Measurements from ENCODE around the gene MUC5AC.

MUC5AC gene

DNA sequence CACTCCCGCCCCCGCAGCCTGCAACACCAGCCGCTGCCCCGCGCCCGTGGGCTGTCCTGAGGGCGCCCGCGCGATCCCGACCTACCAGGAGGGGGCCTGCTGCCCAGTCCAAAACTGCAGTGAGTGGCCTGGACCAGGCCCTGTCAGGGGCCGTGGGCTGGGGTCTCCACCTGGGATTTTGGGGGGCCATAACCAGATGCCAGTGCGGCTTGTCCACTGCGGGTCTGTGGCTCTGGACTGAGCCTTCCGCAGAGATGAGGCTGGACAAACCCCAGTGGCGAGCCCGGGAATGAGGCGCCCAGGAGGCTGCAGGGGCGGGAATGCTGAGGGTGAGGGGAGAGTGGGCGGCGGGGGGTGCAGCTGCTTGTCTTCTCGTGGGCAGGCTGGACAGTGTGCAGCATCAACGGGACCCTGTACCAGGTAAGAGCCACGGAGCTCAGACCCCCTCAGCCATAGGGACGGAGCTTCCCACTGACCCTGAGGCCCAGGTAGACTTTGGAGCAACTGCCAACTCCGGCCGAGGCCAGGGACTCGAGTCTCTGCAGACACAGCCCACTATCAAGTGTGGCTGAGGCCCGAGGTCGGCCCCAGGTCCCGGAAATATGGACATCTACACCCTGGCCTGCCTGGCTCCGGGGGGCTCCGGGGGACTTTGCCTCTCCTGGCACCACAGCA, 40.3 kb downstream of the MUC5AC start:
- Histone ChIP-seq H3K27me3 (replicated peaks) (no peaks in the 10 kb centered on the region), H3K36me3 (replicated peaks) (no peaks in the 10 kb centered on the region), H3K27ac (no peak overlapping the region), H3K4me3 (ENCODE audit: low read depth, low read length) (no peak overlapping the region)
- TF ChIP-seq CTCF (IDR thresholded peaks at IDR 0.05; ENCODE audit: low read depth, low read length, missing control alignments), result no peak
- DNase-seq, result no peak
- in situ Hi-C loops (cut with HindIII; ENCODE audit: low pct_ligation_motif_present, low sequenced_read_pairs), result no loop called here

DNA sequence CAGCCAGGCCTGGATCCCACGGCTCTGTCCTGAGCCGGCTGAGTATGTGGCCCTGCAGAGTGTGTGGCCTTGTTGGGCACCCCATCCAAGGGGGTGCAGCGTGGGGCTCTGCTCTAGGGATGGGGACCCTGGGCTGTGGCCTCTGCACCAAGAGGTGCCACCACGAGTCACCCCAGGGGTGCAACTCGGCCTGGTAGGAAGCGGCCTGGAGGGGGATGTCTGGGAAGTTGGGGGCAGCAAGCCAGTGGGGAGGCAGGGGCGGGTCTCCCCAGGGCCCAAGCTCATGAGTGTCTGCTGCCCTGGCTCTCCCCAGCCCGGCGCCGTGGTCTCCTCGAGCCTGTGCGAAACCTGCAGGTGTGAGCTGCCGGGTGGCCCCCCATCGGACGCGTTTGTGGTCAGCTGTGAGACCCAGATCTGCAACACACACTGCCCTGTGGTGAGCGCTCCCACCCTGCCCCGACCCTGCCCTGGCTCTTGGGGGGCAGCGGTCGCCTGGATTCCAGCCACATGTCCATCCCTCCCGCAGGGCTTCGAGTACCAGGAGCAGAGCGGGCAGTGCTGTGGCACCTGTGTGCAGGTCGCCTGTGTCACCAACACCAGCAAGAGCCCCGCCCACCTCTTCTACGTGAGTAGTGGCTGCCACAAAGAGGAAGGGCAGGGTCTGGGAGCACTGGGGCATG, 40.9 kb downstream of the MUC5AC start:
- Histone ChIP-seq H3K27ac (no peak overlapping the region), H3K27me3 (replicated peaks) (no peaks in the 10 kb centered on the region), H3K4me3 (ENCODE audit: low read depth, low read length) (no peak overlapping the region), H3K36me3 (replicated peaks) (no peaks in the 10 kb centered on the region)
- in situ Hi-C loops (cut with HindIII; ENCODE audit: low pct_ligation_motif_present, low sequenced_read_pairs), result no loop called here
- no peak for TF ChIP-seq CTCF (IDR thresholded peaks at IDR 0.05; ENCODE audit: low read depth, low read length, missing control alignments)
- no peak for DNase-seq

DNA sequence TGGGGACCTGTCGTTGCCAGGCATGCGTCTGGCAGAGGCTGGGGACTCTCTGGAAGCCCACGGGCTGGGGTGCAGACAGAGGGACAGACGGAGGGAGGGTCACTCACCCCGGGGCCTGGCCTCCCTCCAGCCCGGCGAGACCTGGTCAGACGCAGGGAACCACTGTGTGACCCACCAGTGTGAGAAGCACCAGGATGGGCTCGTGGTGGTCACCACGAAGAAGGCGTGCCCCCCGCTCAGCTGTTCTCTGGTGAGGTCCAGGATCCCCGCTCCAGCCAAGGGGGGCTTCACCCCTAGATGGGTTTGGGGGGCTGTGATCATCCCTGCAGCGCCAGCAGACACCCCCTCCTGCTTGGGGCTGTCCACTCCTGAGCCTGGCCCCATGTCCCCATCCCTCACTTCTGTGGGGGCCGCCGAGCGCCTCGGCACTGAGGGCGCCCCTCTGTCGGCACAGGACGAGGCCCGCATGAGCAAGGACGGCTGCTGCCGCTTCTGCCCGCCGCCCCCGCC, 41.5 kb downstream of the MUC5AC start:
- no peak for DNase-seq
- H3K27ac ChIP-seq, result no peak overlapping the region
- TF ChIP-seq CTCF (IDR thresholded peaks at IDR 0.05; ENCODE audit: low read depth, low read length, missing control alignments), result no peak
- H3K36me3 ChIP-seq (replicated peaks), result no peaks in the 10 kb centered on the region
- in situ Hi-C loops (cut with HindIII; ENCODE audit: low pct_ligation_motif_present, low sequenced_read_pairs), result no loop called here
- no peaks in the 10 kb centered on the region for H3K27me3 ChIP-seq (replicated peaks)
- H3K4me3 ChIP-seq (ENCODE audit: low read depth, low read length), result no peak overlapping the region

GRCh38 chr11:1199751-1200610, 42.2 kb downstream of the MUC5AC start:
- TF ChIP-seq CTCF (IDR thresholded peaks at IDR 0.05; ENCODE audit: low read depth, low read length, missing control alignments), result no peak
- H3K27ac ChIP-seq, result no peak overlapping the region
- no peaks in the 10 kb centered on the region for H3K27me3 ChIP-seq (replicated peaks)
- H3K4me3 ChIP-seq (ENCODE audit: low read depth, low read length), result no peak overlapping the region
- DNase-seq, result no peak
- no peaks in the 10 kb centered on the region for H3K36me3 ChIP-seq (replicated peaks)
- in situ Hi-C loops (cut with HindIII; ENCODE audit: low pct_ligation_motif_present, low sequenced_read_pairs), result no loop called here

- in situ Hi-C loops (cut with HindIII; ENCODE audit: low pct_ligation_motif_present, low sequenced_read_pairs), result no loop called here
- TF ChIP-seq CTCF (IDR thresholded peaks at IDR 0.05; ENCODE audit: low read depth, low read length, missing control alignments), result no peak
- Histone ChIP-seq H3K36me3 (replicated peaks) (no peaks in the 10 kb centered on the region), H3K4me3 (ENCODE audit: low read depth, low read length) (no peak overlapping the region), H3K27me3 (replicated peaks) (no peaks in the 10 kb centered on the region), H3K27ac (no peak overlapping the region)
- DNase-seq, result no peak
Measured at GRCh38 chr11:1200611-1201191, 42.9 kb downstream of the MUC5AC start.

All from brain microvascular endothelial cell (primary cell).